GM18870 (cell line): Measurements from ENCODE around the gene FAM241B.

Experiments used
- ATAC-seq: cut with Tn5 transposase; IDR thresholded peaks from one replicate; pipeline ENCODE4 v1.9.1; 2021; ENCODE audit warnings: moderate library complexity; ENCODE audit not compliant: unreplicated experiment

Gene FAM241B

GRCh38 chr10:69633673-69634635 is 3.9 kb downstream of the FAM241B start:
- ATAC-seq: no peak

GRCh38 chr10:69634759-69635425 is 4.8 kb downstream of the FAM241B start:
- no peak for ATAC-seq

GRCh38 chr10:69635428-69636272 is 5.6 kb downstream of the FAM241B start:
- ATAC-seq: no peak

GRCh38 chr10:69636273-69636575 is 6.2 kb downstream of the FAM241B start:
- no peak for ATAC-seq

- no peak for ATAC-seq
Observed at GRCh38 chr10:69636626-69637605, 6.9 kb downstream of the FAM241B start.

GRCh38 chr10:69638642-69639041 is 8.6 kb downstream of the FAM241B start:
- no peak for ATAC-seq

GRCh38 chr10:69639291-69640195 is 9.5 kb downstream of the FAM241B start:
- ATAC-seq: no peak

GRCh38 chr10:69640196-69640980 is 10.3 kb downstream of the FAM241B start:
- no peak for ATAC-seq

GRCh38 chr10:69641261-69641980 is 11.4 kb downstream of the FAM241B start:
- no peak for ATAC-seq

GRCh38 chr10:69642747-69643146 is 12.7 kb downstream of the FAM241B start:
- ATAC-seq: no peak

- ATAC-seq: no peak
Observed at GRCh38 chr10:69643779-69644657, 14.0 kb downstream of the FAM241B start.

- ATAC-seq: no peak
Observed at GRCh38 chr10:69644658-69645295, 14.7 kb downstream of the FAM241B start.

GRCh38 chr10:69645296-69646184 is 15.5 kb downstream of the FAM241B start:
- ATAC-seq: no peak

- no peak for ATAC-seq
Observed at GRCh38 chr10:69646185-69647060, 16.4 kb downstream of the FAM241B start.
